Measurements from ENCODE around the gene FLOT1.
"Not testable (repeated sequence)": the region's sequence is repeated elsewhere in the genome, so short reads cannot be mapped to it uniquely, and the experiment has no call there.

FLOT1 gene

DNA sequence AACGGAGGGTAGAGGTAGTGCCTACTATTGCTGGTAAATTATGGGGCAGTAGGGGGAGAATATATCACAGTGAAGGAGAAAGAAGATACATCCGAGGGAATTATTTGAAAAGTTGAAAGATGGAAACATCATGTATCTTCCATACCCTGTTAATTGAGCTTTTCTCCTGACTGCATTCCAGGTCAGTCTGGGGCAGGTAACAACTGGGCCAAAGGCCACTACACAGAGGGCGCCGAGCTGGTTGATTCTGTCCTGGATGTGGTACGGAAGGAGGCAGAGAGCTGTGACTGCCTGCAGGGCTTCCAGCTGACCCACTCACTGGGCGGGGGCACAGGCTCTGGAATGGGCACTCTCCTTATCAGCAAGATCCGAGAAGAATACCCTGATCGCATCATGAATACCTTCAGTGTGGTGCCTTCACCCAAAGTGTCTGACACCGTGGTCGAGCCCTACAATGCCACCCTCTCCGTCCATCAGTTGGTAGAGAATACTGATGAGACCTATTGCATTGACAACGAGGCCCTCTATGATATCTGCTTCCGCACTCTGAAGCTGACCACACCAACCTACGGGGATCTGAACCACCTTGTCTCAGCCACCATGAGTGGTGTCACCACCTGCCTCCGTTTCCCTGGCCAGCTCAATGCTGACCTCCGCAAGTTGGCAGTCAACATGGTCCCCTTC lies 19.2 kb downstream of the FLOT1 start:
- DNase-seq (ENCODE audit: low read depth in 2 of 2) = not testable (repeated sequence)

DNA sequence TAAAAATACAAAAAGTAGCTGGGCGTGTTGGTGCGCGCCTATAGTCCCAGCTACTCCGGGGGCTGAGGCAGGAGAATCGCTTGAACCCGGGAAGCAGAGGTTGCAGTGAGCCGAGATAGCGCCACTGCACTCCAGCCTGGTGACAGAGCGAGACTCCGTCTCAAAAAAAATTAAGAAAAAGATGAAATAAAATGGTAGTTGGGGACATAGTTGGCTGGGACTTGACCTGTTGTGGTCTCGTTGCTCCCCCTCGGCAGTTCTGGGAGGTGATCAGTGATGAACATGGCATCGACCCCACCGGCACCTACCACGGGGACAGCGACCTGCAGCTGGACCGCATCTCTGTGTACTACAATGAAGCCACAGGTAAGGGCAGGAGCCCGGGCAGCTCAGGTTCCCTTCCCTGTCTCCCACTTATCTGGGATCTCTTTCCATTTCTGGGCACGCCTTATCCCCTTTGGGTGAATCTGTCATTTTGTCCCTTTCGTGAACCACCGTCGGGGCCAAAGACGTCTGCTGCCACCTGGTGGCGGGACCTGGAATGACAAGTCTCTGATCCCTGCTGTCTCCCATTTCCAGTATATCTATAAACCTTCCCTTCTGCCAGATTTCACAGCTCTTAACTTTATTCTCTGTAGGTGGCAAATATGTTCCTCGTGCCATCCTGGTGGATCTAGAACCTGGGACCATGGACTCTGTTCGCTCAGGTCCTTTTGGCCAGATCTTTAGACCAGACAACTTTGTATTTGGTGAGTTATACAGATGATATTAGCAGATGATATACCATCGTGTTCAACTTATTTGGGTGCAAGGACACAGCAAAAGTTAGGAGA lies 20.0 kb downstream of the FLOT1 start:
- DNase-seq (ENCODE audit: low read depth in 2 of 2) = no peak

GRCh38 chr6:30722025-30722279 lies 20.5 kb downstream of the FLOT1 start:
- DNase-seq (ENCODE audit: low read depth in 2 of 2) = not testable (repeated sequence)

GRCh38 chr6:30721198-30722024 lies 21.1 kb downstream of the FLOT1 start:
- DNase-seq (ENCODE audit: low read depth in 2 of 2) = peak; percentile 80 to 83

DNA sequence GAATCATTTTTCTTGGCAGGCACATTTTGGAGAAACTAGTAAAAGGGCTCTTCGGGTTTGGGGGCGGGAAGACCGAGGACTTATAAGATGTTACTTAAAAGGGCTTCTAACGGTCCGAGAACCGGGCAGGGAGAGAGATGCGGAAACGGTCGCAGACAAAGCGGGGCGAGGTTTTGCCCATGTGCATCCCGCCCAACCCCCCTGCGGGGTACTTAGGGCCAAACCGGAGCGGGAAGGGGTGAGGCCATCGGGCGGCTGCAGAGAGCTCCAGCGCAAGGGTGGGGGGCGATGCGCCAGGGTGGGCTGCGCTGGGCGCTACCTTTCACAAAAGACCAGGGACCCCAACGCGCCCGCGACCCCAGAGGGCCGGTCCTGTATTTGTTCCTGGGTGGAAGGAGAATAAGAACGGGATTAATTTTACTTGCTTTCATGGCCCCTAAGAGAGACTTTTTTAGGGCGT lies 21.7 kb downstream of the FLOT1 start:
- no peak for DNase-seq (ENCODE audit: low read depth in 2 of 2)

DNA sequence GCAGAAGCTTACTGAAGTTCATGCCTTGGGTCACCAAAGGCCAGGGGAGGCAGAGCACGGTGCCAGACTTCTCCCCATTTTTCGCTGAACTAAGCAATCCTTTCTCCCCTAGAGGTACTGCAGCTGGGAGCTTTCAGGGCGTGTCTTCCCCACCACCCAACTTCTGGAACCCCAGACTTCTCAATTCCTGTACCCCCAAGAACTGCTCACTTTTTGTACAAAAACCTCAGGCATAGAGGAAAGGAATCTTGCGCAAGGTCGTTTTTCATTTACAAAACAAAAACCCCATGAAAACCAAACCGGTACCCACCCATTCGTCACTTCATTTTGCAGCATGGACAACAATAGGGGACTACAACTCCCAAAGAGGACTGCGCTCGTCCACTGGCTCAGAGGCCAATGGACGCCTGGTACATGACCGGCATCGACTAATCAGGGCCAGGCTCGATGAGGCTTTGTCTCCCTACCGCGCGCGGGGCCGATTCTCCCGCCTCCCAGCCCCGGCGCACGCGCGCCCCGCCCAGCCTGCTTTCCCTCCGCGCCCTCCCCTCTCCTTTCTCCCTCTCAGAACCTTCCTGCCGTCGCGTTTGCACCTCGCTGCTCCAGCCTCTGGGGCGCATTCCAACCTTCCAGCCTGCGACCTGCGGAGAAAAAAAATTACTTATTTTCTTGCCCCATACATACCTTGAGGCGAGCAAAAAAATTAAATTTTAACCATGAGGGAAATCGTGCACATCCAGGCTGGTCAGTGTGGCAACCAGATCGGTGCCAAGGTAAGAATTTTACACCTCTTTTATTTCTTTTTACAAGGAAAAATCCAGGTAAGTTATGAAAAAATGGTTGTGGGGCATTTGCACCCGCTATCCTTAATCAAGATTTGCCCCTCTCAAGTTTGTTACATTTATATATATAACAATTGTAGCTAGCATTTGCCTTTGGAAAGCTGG lies 22.4 kb downstream of the FLOT1 start, which contains the start of gene TUBB:
TUBB (plus strand) TSS at position 562 of the 947 bp plus-strand sequence; CDS start at position 717, 155 bp downstream.
- peak; percentile 95 for DNase-seq (ENCODE audit: low read depth in 2 of 2)

DNA sequence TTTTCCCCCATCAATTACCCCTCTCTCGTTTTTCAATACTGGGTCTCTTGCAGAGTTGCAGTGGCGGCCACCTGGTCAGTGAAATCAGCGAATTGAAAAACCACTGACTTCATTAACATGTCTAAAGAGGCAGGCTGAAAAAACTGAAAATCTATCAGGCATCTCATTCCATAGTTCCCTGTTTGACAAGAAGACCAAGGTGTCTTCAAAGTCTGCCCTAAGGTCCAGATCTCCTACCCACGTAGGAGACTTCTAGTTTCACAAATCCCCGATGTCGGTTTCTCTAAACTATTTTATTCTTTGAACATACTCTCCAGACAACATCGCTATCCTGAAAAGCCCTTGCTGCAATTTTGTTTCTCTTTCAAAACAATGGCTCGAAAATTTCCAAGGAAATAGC lies 23.1 kb downstream of the FLOT1 start:
- DNase-seq (ENCODE audit: low read depth in 2 of 2) = no peak

- DNase-seq (ENCODE audit: low read depth in 2 of 2) = not testable (repeated sequence)
Observed at GRCh38 chr6:30717845-30718720, 24.4 kb downstream of the FLOT1 start.

DNA sequence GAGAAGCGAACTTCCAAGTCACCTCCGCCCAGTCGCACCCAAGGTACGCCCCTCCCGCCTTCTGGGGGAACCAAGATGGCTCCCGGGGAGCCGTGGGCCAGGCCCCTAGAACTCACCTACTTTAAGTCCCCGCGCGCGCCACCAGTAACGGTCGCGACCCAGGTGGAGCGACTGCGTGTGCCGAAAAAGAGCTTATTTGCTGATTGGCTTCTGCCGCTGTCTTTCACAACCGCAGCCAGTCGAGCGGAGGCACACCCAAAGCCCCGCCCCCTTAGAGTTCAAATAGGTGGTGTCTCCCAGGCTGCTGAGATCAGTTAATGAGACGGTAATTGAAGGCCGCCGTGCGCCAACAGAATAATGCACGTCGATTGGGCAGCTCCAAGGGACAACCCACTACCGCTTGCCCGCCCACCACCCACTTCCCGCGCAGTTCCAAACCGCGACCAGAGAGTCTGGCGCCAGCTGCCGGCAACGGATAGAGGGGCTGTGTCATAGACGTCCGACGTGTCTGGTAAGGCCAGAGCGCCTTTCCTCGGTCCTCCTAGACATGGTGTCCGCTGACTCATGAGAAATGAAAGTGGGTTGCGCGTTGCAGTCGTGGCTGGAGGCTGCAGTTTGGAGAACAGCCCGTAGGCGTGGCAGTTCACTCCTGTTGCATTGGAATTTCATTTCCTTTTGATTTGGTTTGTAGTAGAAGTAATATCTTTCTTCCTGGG lies 25.2 kb downstream of the FLOT1 start, which contains the start of gene MDC1:
MDC1 (minus strand) TSS at position 153 of the 716 bp plus-strand sequence. CDS start 2,106 bp downstream, outside the sequence.
- DNase-seq (ENCODE audit: low read depth in 2 of 2) = peak; percentile 100

DNA sequence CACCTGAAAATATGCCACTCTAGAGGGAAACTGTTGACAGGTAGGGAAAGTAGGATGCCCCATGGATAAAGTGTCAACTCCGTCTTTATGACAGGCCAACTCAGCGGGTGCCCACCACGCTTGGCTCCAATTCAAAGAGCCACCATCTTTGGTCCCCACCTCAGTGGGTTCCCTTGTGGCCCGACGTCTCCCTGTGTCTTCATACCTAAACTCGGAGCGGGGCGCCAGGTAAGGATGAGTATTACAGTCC lies 25.7 kb downstream of the FLOT1 start:
- DNase-seq (ENCODE audit: low read depth in 2 of 2) = no peak

DNA sequence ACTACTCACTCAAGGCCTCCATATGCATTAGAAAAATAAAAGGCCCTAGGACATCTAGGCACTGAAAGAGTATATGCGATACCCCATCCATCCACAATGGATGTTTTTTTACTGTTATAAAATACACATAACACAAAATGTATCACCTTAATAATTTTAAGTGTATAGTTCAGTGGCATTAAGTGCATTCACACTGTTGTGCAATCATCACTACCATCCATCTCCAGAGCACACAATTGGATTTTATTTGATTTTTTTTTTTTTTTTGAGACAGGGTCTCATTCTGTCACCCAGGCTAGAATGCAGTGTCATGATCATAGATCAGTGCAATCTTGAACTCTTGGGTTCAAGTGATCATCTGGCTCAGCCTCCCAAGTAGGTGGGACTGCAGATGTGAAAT lies 28.2 kb downstream of the FLOT1 start:
- no peak for DNase-seq (ENCODE audit: low read depth in 2 of 2)

GRCh38 chr6:30712441-30712945 lies 30.0 kb downstream of the FLOT1 start:
- DNase-seq (ENCODE audit: low read depth in 2 of 2) = no peak

DNA sequence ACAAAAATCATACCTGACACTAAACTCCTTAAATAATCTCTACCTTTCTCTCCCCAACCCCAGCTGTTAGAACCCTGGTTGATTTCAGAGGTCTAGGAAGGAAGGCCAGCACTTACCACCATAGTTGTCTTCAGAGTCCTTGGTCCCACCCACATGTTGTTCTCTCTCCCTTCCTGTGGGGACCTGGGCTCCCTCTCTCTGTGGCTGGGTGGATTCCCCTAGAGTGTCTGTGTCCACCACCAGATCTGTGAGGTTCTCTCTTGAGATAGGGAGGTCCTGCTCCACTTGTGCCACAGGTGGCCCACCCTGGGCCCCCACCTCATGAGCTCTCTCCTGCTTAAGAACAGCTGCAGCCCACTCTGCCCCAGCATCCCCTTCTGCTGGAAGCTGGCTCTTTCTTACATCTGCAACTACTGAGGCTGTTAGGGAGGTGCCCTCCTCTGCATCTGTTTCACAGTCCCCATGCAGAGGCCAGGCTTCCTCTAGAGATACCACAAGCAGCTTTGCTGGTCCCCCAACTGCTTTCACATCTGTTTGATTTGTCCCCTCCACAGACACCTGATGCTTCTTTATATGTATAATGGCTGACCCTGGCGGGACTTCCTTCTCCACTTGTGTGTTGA lies 30.6 kb downstream of the FLOT1 start:
- no peak for DNase-seq (ENCODE audit: low read depth in 2 of 2)

GRCh38 chr6:30709101-30709868 lies 33.2 kb downstream of the FLOT1 start:
- DNase-seq (ENCODE audit: low read depth in 2 of 2) = no peak

GRCh38 chr6:30707281-30707850 lies 35.1 kb downstream of the FLOT1 start:
- DNase-seq (ENCODE audit: low read depth in 2 of 2) = no peak

DNA sequence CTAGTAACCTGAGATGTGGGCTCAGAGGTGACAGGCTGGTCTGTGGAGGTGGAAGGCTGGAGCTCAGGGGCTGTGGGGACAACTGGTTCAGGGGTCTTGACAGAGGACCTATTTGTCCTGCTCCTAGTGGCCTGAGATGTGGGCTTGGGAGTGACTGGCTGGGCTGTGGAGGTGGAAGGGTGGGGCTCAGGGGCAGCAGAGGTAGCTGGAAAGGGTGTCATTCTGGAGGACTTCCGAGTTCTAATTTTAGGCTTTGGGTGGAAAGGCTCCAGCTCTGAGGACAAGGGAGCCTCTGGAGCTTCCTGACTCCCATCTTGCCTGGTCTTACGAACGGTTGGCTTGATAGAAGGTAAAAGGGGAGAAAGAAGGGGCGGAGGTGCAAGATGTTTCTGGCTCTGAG lies 36.9 kb downstream of the FLOT1 start:
- DNase-seq (ENCODE audit: low read depth in 2 of 2) = no peak

GRCh38 chr6:30703821-30704220 lies 38.7 kb downstream of the FLOT1 start:
- DNase-seq (ENCODE audit: low read depth in 2 of 2) = no peak

- DNase-seq (ENCODE audit: low read depth in 2 of 2) = no peak
Observed at GRCh38 chr6:30703011-30703410, 39.5 kb downstream of the FLOT1 start.
